ENCODE data around the gene TGFBRAP1. TPM values are rescaled to one million over a fixed set of nuclear protein-coding genes. Genes with fewer than 3 reads are reported as not detected.
A peak's percentile ranks its signal among the peaks of the same experiment; 100 is the strongest.

The TGFBRAP1 gene
- total RNA-seq, result 10 to 100 TPM; 11.2 to 12.7 TPM
- long read RNA-seq, full-length matches to known transcripts, result 1 of 3 reads
- long read RNA-seq, partial matches to known transcripts, result 2 of 3 reads
- long read RNA-seq, other reads (novel, unspliced or antisense), result 0 of 3 reads

GRCh38 chr2:105329561-105330495 is at the start of gene TGFBRAP1:
Gene TGFBRAP1, minus strand, starts transcription at chr2:105329735. Its CDS starts 21,434 bp downstream, at chr2:105308301.
- ATAC-seq (peak; percentile 91 to 92), DNase-seq (peak; percentile 63)
- intact Hi-C loops (cut with DNase I), result no loop called here

- ATAC-seq, result no peak
- DNase-seq, result no peak
- intact Hi-C loops (cut with DNase I), result no loop called here
These were observed 49.4 kb upstream of the TGFBRAP1 start for GRCh38 chr2:105378921-105379383.

- ATAC-seq (no peak), DNase-seq (no peak)
- intact Hi-C loops (cut with DNase I), result no loop called here
These were observed 48.8 kb upstream of the TGFBRAP1 start for GRCh38 chr2:105378276-105378840.

DNA sequence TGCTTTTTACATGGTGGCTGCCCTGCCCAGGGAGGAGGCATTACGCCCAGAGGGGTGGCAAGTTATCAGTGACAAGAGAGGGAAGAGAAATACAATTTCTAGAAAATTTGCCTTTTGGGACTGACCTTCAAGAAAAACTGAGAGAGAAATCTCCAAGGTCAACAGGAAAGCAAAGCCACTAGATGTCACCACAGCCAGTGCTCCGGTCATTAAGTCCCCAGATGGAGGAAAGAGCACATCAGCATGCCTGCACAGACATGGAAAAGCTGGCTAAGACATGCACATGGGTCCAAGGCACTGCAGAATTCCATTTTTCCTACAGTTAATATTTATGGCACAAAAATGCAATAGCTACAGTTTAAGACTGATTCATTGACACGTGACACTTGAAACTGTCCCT is 48.3 kb upstream of the TGFBRAP1 start:
- intact Hi-C loops (cut with DNase I), result no loop called here
- DNase-seq, result no peak
- ATAC-seq, result no peak

DNA sequence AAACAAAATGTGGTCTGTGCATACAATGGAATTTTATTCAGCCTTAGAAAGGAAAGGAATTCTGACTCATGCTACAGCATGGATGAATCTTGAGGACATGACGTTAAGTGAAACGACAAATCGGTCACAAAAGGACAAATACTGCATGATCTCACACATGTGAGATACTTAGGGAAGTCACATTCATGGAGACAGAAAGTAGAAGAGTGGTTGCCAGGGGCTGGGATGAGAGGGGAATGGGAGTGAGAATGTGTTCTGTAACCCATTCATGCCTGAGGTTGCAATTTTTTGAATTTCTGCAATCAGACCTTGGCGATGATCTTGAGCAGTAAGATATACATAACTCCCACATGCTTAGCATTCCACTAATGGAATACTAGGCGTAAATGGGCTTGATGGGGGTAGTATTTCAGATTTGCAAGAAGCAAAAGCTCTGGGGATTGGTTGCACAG is 47.3 kb upstream of the TGFBRAP1 start:
- DNase-seq (no peak), ATAC-seq (no peak)
- intact Hi-C loops (cut with DNase I), result no loop called here

DNA sequence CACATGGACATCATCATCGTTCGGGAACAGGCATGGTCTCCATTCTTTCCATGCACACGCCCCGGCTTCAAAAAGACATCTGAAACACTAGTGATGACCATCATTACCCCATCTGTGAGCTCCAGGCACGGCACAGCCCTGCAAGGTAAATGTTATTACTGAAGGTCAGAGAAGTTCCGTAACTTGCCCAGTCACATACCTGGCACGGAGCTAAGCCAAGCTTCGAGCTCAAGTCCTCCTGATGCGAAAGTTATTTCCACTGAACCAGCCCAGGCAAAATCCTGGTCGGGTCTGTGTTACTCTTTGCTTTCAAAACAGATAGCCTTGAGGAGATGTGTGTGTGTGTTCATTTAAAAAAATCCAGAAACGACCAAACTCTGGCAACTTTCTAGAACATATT is 46.5 kb upstream of the TGFBRAP1 start:
- no peak for DNase-seq
- ATAC-seq, result no peak
- intact Hi-C loops (cut with DNase I), result no loop called here

- intact Hi-C loops (cut with DNase I), result no loop called here
- peak; percentile 31 to 53 for ATAC-seq
- DNase-seq, result no peak
These were observed 45.5 kb upstream of the TGFBRAP1 start for GRCh38 chr2:105375001-105375561.

DNA sequence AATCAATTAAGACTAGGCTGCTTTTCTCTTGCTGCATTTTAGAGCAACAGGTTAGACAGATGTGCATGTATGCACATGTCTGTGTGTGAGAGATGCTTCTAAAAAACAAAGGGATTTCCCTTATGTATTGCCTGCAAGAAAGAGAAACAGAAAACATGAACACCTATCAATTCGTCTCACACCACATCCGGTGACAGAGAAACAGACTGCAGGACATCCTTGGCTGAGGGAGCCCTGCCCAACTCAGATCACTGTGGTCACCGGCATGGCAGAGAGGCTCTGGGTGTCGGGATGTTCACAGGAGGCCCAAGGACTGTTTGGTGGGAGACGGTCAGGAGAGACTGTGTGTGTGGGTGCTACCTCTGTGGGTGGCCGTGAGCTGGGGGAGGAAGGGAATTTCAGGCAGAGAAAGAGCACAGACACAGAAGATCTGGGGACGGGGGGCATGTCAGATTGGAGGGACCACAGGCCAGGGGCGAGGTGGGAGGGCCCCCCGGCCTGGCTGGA is 44.4 kb upstream of the TGFBRAP1 start:
- intact Hi-C loops (cut with DNase I), result loop anchor here in 1 of 2 donors (2.0 kb wide), 1 partner anchor 145 kb away; no protein-coding TSS in a partner anchor
- no peak for DNase-seq
- peak in 1 of 2 donors; percentile 2 for ATAC-seq

GRCh38 chr2:105373344-105373781 is 43.8 kb upstream of the TGFBRAP1 start:
- DNase-seq (peak; percentile 74), ATAC-seq (peak; percentile 53 to 58)
- intact Hi-C loops (cut with DNase I), result loop anchor here in 1 of 2 donors (2.0 kb wide), 1 partner anchor 145 kb away; no protein-coding TSS in a partner anchor

GRCh38 chr2:105371810-105372209 is 42.3 kb upstream of the TGFBRAP1 start:
- intact Hi-C loops (cut with DNase I), result loop anchor here (2.0 kb wide), 1 partner anchor 147 kb away; no protein-coding TSS in a partner anchor

GRCh38 chr2:105371156-105371555 is 41.6 kb upstream of the TGFBRAP1 start:
- no peak for ATAC-seq
- intact Hi-C loops (cut with DNase I), result loop anchor here in 1 of 2 donors (2.0 kb wide), 1 partner anchor 148 kb away; no protein-coding TSS in a partner anchor
- no peak for DNase-seq

More at GRCh38 chr2:105371810-105372209, 42.3 kb upstream of the TGFBRAP1 start:
- no peak for ATAC-seq
- no peak for DNase-seq

DNA sequence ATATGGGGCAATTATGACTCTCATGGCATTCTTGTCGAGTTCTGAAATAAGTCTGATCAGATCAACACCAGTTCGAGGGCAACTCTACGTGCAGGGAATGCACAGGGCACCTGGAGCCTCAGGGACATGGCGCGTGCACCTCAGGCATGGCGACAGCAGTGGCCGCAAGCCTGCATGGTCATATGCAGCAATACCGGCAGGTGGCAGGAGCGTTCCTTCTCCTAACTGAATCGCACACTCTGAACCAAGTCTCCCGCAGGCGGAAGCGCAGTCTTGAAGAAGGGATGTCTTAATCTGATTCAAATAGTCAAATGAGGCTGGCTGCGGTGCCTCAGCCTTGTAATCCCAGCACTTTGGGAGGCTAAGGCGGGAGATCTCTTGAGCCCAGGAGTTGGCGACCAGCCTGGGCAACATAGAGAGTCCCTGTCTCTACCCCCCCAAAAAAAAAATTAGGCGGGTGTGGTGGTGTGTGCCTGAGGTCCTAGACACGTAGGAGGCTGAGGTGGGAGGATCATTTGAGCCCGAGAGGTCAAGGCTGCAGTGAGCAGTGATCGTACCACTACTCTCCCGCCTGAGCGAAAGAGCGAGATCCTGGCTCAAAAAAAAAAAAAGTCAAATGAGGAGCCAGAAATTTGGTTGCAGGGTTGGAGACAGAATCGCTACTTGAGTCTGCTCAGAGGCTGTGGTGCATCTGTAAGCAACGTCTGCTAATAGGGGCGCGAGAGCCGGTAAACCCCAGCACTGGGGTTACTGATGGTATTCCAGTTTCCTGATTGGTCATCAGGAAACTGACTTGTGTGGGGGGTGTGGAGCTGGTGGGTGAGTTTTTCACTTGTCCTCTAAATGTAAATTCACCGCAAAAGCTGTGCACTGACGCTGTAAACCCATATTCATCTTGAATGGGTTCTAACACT is 40.5 kb upstream of the TGFBRAP1 start:
- intact Hi-C loops (cut with DNase I), result loop anchor here in 1 of 2 donors (2.0 kb wide), 1 partner anchor 149 kb away; no protein-coding TSS in a partner anchor
- peak; percentile 89 for DNase-seq
- ATAC-seq, result peak; percentile 85 to 86

GRCh38 chr2:105368759-105369408 is 39.3 kb upstream of the TGFBRAP1 start:
- ATAC-seq, result no peak
- intact Hi-C loops (cut with DNase I), result no loop called here
- no peak for DNase-seq

DNA sequence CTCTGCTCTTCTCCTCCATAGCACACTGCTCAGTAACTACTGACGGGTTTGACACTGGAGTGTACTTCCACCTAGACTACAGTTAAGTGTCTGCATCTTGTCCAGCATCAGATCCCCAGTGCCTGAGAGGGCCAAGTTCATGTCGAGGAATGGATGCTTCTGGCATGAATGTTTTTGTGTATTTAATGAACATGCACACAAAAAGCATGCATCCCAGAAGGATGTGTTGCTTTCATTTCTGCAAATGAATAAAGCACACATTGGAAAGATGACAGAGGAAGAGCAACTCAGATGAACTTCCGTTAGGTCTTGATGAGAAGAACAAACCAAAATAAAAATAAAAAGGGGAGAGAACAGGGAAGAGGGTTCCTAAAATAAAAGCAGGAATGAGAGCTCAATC is 35.7 kb upstream of the TGFBRAP1 start:
- ATAC-seq, result no peak
- no peak for DNase-seq
- intact Hi-C loops (cut with DNase I), result no loop called here

- intact Hi-C loops (cut with DNase I), result no loop called here
- ATAC-seq, result no peak
- no peak for DNase-seq
These were observed 35.1 kb upstream of the TGFBRAP1 start for GRCh38 chr2:105364436-105365139.

DNA sequence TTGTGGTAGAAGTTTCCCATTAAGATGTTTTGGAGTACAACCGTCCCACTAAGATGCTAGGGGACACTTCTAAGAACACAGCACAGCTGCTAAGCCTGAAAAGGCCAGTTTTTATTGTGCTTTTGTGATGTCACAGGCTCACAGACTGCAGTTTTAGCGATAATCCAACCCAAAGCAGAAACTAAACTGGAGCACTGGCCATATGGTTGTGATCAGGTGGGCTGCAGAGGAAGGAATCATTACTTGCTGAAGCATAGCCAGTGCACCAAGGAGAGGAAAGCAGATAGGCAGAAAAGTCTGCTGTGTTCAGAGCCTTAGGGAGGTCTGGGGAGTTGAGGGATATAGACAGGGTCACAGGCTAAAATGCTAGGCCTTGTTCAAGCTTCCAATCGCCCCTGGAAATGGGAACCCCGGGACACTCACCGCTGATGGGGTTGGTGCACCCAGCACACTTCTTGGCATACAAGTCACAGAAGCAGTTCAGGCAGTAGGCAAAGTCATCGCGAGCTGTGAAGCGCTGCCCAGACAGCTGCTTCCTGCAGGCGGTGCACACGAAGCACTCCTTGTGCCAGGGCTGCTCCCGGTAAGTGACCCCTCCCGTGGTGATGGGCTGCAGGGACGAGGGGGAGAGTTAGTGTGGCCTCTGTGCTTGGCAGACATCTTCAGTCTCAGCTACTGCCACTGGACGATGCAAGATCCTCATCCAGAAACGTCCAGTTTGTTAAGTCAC is 33.5 kb upstream of the TGFBRAP1 start:
- ATAC-seq (peak in 1 of 2 donors; percentile 21), DNase-seq (no peak)
- intact Hi-C loops (cut with DNase I), result no loop called here

All from left cardiac atrium (tissue), 4 donors.